Parathyroid adenoma (tissue), 2 donors: ENCODE results near the gene SCEL.

Experiments
- H2AFZ ChIP-seq: fragments of 300-600 bp; sonication (generic); one replicate; pipeline ENCODE4 v1.7.0; 2017; ENCODE audit warnings: antibody characterized with exemption, mild to moderate bottlenecking
- H3K27ac ChIP-seq: fragments of 300-600 bp; sonication (generic); one replicate; pipeline ENCODE4 v1.7.0; 2017
- H3K27me3 ChIP-seq: fragments of 300-600 bp; sonication (generic); one replicate; pipeline ENCODE4 v1.7.0; 2017; ENCODE audit warnings: low read length; ENCODE audit not compliant: control insufficient read depth, insufficient read depth
- H3K36me3 ChIP-seq: fragments of 300-600 bp; sonication (generic); one replicate; pipeline ENCODE4 v1.7.0; 2017; ENCODE audit warnings: low read length; ENCODE audit not compliant: control insufficient read depth, insufficient read depth
- H3K4me1 ChIP-seq: fragments of 300-600 bp; sonication (generic); one replicate; pipeline ENCODE4 v1.7.0; 2017; ENCODE audit warnings: control low read depth
- H3K4me2 ChIP-seq: fragments of 300-600 bp; sonication (generic); one replicate; pipeline ENCODE4 v1.7.0; 2017; ENCODE audit warnings: low read length
- H3K4me3 ChIP-seq: fragments of 300-600 bp; sonication (generic); one replicate; pipeline ENCODE4 v1.7.0; 2017; ENCODE audit warnings: low read depth, low read length
- H3K79me2 ChIP-seq: fragments of 300-600 bp; sonication (generic); one replicate; pipeline ENCODE4 v1.7.0; 2017; ENCODE audit warnings: control low read depth
- H3K9ac ChIP-seq: fragments of 300-600 bp; sonication (generic); one replicate; pipeline ENCODE4 v1.7.0; 2017; ENCODE audit warnings: mild to moderate bottlenecking
- H3K9me3 ChIP-seq: fragments of 300-600 bp; sonication (generic); one replicate; pipeline ENCODE4 v1.7.0; 2017; ENCODE audit warnings: low read length; ENCODE audit not compliant: control insufficient read depth
- TF ChIP-seq, protein P1 (sequence below): fragments of 300-600 bp; sonication (generic); IDR thresholded peaks from one replicate; pipeline ENCODE4 v1.7.0; 2017; ENCODE audit warnings: antibody characterized with exemption, mild to moderate bottlenecking
- donor health status: primary hyperparathyroidism.

Gene SCEL

DNA sequence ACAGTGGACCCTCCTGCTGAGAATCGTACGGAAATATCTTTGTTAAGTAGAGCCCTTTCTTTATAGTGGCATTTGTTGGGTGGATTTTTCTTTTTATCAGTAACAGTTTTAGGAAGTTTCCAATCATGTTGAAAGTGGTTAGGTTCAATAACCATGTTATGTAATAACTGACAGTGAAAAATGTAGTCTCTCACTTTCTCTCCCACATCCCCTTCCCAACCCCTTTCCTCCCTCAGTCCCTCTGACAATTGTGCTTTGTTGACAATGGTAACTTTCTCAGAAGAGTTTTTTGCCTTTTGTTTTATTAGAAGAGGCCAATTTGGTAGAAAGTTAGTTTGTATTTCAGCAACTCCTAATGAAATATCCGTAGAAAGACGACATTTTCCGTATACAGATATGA is 84.1 kb downstream of the SCEL start:
- H2AFZ ChIP-seq, result no peak overlapping the region
- H3K4me1 ChIP-seq, result no peaks in the 10 kb centered on the region
- no peak overlapping the region for H3K4me2 ChIP-seq
- no peak overlapping the region for H3K4me3 ChIP-seq
- no peaks in the 10 kb centered on the region for H3K79me2 ChIP-seq
- TF ChIP-seq, protein P1, sequence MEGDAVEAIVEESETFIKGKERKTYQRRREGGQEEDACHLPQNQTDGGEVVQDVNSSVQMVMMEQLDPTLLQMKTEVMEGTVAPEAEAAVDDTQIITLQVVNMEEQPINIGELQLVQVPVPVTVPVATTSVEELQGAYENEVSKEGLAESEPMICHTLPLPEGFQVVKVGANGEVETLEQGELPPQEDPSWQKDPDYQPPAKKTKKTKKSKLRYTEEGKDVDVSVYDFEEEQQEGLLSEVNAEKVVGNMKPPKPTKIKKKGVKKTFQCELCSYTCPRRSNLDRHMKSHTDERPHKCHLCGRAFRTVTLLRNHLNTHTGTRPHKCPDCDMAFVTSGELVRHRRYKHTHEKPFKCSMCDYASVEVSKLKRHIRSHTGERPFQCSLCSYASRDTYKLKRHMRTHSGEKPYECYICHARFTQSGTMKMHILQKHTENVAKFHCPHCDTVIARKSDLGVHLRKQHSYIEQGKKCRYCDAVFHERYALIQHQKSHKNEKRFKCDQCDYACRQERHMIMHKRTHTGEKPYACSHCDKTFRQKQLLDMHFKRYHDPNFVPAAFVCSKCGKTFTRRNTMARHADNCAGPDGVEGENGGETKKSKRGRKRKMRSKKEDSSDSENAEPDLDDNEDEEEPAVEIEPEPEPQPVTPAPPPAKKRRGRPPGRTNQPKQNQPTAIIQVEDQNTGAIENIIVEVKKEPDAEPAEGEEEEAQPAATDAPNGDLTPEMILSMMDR, result no peak
- H3K9me3 ChIP-seq, result no peaks in the 10 kb centered on the region
- H3K27me3 ChIP-seq, result no peaks in the 10 kb centered on the region
- H3K36me3 ChIP-seq, result no peaks in the 10 kb centered on the region
- no peak overlapping the region for H3K9ac ChIP-seq
- no peak overlapping the region for H3K27ac ChIP-seq

DNA sequence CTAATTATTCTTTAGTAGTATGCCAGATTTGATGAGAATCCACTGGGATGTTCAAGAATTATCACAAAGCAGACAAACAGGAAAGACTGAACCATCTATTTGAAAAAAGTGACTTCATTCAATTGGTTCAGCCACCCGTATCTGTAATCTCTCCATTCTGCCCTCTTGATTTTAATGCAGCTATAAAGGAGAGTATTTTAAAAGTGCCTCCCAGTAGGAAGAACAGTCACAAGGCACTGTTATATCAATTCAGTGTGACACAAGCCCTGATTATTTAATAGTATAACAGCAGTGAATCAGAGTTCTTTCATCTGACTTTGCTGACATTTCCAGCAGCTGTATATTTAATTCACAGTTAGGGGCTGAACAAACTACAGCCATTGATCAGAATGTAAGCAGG is 84.6 kb downstream of the SCEL start:
- no peaks in the 10 kb centered on the region for H3K27me3 ChIP-seq
- TF ChIP-seq, protein P1, result no peak
- H3K4me3 ChIP-seq, result no peak overlapping the region

GRCh38 chr13:77623806-77624205 is 88.3 kb downstream of the SCEL start:
- Histone ChIP-seq H3K4me2 (no peak overlapping the region), H2AFZ (no peak overlapping the region)

More for the DNA sequence above, 84.6 kb downstream of the SCEL start:
- no peaks in the 10 kb centered on the region for H3K9me3 ChIP-seq
- H3K79me2 ChIP-seq, result no peaks in the 10 kb centered on the region
- no peak overlapping the region for H3K27ac ChIP-seq
- H2AFZ ChIP-seq, result no peak overlapping the region
- H3K36me3 ChIP-seq, result no peaks in the 10 kb centered on the region
- no peak overlapping the region for H3K9ac ChIP-seq
- no peak overlapping the region for H3K4me2 ChIP-seq
- no peaks in the 10 kb centered on the region for H3K4me1 ChIP-seq

DNA sequence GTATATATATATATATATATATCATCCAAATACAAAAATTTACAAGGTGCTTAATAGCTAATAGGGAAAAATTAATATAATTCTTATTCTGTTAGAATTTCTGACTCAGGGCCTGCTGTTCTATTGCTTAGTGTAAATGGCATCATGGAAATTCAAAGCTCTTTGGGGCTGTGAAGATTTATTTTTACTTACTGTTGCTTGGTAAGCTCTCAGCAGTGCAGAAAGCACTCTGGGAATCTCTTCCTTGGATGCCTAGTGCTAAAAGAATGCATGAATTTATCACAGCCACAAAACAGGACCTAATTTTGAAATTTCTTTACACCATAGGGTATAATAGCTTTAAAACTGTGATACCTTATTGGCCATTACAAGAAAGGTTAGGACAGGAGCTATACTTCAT is 92.7 kb downstream of the SCEL start:
- Histone ChIP-seq H3K9me3 (no peaks in the 10 kb centered on the region), H3K79me2 (no peaks in the 10 kb centered on the region), H2AFZ (no peak overlapping the region), H3K4me2 (no peak overlapping the region), H3K9ac (no peak overlapping the region), H3K36me3 (no peaks in the 10 kb centered on the region), H3K27ac (no peak overlapping the region), H3K27me3 (no peaks in the 10 kb centered on the region), H3K4me1 (no peaks in the 10 kb centered on the region), H3K4me3 (no peak overlapping the region)
- TF ChIP-seq, protein P1, result no peak

More at GRCh38 chr13:77623806-77624205, 88.3 kb downstream of the SCEL start:
- no peaks in the 10 kb centered on the region for H3K36me3 ChIP-seq
- no peaks in the 10 kb centered on the region for H3K9me3 ChIP-seq
- no peaks in the 10 kb centered on the region for H3K27me3 ChIP-seq
- no peak overlapping the region for H3K27ac ChIP-seq
- no peak overlapping the region for H3K4me3 ChIP-seq
- no peaks in the 10 kb centered on the region for H3K4me1 ChIP-seq
- no peak overlapping the region for H3K9ac ChIP-seq
- H3K79me2 ChIP-seq, result no peaks in the 10 kb centered on the region
- TF ChIP-seq, protein P1, result no peak

DNA sequence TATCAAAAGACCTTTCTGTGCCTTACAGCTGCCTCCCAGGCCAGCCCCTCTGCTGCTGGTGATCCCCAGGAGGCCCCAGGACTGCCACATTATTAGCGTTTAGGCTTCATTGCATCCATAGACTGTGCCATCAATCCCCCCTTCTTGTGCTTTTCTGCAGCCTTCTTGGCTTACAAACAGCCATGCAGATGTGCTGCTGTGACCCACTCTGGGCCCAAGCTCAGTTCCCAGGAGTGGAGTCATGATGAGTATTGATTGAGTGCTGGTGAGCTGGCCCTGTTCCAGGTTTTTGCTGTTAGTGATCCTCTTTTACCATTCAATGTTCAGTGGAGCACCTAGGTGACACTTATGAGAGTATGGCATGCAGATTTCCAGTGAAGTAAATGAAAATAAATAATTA is 102.1 kb downstream of the SCEL start:
- H3K4me2 ChIP-seq, result no peak overlapping the region
- H2AFZ ChIP-seq, result no peak overlapping the region
- no peaks in the 10 kb centered on the region for H3K4me1 ChIP-seq
- H3K9ac ChIP-seq, result no peak overlapping the region
- H3K27me3 ChIP-seq, result no peaks in the 10 kb centered on the region
- TF ChIP-seq, protein P1, result no peak
- no peaks in the 10 kb centered on the region for H3K79me2 ChIP-seq
- H3K4me3 ChIP-seq, result no peak overlapping the region
- H3K9me3 ChIP-seq, result no peaks in the 10 kb centered on the region
- no peaks in the 10 kb centered on the region for H3K36me3 ChIP-seq
- no peak overlapping the region for H3K27ac ChIP-seq
